ENCODE data around the gene CCL18.

- TF ChIP-seq, protein P1, sequence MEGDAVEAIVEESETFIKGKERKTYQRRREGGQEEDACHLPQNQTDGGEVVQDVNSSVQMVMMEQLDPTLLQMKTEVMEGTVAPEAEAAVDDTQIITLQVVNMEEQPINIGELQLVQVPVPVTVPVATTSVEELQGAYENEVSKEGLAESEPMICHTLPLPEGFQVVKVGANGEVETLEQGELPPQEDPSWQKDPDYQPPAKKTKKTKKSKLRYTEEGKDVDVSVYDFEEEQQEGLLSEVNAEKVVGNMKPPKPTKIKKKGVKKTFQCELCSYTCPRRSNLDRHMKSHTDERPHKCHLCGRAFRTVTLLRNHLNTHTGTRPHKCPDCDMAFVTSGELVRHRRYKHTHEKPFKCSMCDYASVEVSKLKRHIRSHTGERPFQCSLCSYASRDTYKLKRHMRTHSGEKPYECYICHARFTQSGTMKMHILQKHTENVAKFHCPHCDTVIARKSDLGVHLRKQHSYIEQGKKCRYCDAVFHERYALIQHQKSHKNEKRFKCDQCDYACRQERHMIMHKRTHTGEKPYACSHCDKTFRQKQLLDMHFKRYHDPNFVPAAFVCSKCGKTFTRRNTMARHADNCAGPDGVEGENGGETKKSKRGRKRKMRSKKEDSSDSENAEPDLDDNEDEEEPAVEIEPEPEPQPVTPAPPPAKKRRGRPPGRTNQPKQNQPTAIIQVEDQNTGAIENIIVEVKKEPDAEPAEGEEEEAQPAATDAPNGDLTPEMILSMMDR (IDR thresholded peaks at IDR 0.05; ENCODE audit: extremely low read depth in 1 of 2, insufficient read depth in 1 of 2, low read depth in 1 of 2, low read length in 2 of 2): no peak
- TF ChIP-seq MAX (IDR thresholded peaks at IDR 0.05; ENCODE audit: insufficient read depth, insufficient read length) (no peak), MYC (IDR thresholded peaks at IDR 0.05; ENCODE audit: low read depth, low read length) (no peak), EZH2 (IDR thresholded peaks at IDR 0.05; ENCODE audit: borderline replicate concordance, low read depth, low read length, severe bottlenecking) (no peak), POLR2A (IDR thresholded peaks at IDR 0.05; ENCODE audit: low read depth, low read length) (no peak), JUN (IDR thresholded peaks at IDR 0.05; ENCODE audit: borderline replicate concordance, insufficient read depth, insufficient read length, low read depth) (no peak), POLR2AphosphoS5 (IDR thresholded peaks at IDR 0.05; ENCODE audit: insufficient read depth, low read depth, low read length) (no peak), GATA2 (IDR thresholded peaks at IDR 0.05; ENCODE audit: insufficient read depth, insufficient read length, low read depth, low read length) (no peak)
Measured at GRCh38 chr17:36111068-36111490, 47.0 kb downstream of the CCL18 start.
